IMR-90 (cell line): ENCODE data around the gene PPM1H.

Experiments
- RAD21 ChIP-seq: IDR thresholded peaks from 2 replicates; pipeline ENCODE4 v1.6.1; 2012; ENCODE audit warnings: low read length, improper control_type of control experiment
- RCOR1 ChIP-seq: IDR thresholded peaks from 2 replicates; pipeline ENCODE4 v1.6.1; 2012; ENCODE audit warnings: mild to moderate bottlenecking, low read length, improper control_type of control experiment; ENCODE audit not compliant: insufficient replicate concordance
- RFX5 ChIP-seq: IDR thresholded peaks from 2 replicates; pipeline ENCODE4 v1.8.0; 2012; ENCODE audit warnings: low read depth, mild to moderate bottlenecking, low read length, moderate library complexity
- TF ChIP-seq, protein P1 (sequence below): conservative IDR thresholded peaks from 2 replicates; pipeline ENCODE4 v1.5.1; 2012; ENCODE audit warnings: mild to moderate bottlenecking, low read depth, low read length, improper control_type of control experiment

- no peak for TF ChIP-seq RCOR1
- no peak for TF ChIP-seq RFX5
- TF ChIP-seq, protein P1, sequence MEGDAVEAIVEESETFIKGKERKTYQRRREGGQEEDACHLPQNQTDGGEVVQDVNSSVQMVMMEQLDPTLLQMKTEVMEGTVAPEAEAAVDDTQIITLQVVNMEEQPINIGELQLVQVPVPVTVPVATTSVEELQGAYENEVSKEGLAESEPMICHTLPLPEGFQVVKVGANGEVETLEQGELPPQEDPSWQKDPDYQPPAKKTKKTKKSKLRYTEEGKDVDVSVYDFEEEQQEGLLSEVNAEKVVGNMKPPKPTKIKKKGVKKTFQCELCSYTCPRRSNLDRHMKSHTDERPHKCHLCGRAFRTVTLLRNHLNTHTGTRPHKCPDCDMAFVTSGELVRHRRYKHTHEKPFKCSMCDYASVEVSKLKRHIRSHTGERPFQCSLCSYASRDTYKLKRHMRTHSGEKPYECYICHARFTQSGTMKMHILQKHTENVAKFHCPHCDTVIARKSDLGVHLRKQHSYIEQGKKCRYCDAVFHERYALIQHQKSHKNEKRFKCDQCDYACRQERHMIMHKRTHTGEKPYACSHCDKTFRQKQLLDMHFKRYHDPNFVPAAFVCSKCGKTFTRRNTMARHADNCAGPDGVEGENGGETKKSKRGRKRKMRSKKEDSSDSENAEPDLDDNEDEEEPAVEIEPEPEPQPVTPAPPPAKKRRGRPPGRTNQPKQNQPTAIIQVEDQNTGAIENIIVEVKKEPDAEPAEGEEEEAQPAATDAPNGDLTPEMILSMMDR = no peak
- TF ChIP-seq RAD21 = no peak
These were observed 330.1 kb downstream of the PPM1H start for GRCh38 chr12:62604871-62605270.
